Rectal smooth muscle tissue (tissue), 1 donor: Measurements from ENCODE around the gene DDX25.
"Not testable (repeated sequence)": the region's sequence is repeated elsewhere in the genome, so short reads cannot be mapped to it uniquely, and the experiment has no call there.

Experiments
- H3K27ac ChIP-seq: one replicate; pipeline ENCODE4 v1.7.0; 2013; ENCODE audit warnings: low read depth, low read length, inconsistent platforms
- H3K27me3 ChIP-seq: one replicate; pipeline ENCODE4 v1.7.0; 2013; ENCODE audit warnings: low read length; ENCODE audit not compliant: control insufficient read depth, insufficient read depth
- H3K36me3 ChIP-seq: one replicate; pipeline ENCODE4 v1.7.0; 2013; ENCODE audit warnings: low read length; ENCODE audit not compliant: control insufficient read depth, insufficient read depth
- H3K4me1 ChIP-seq: one replicate; pipeline ENCODE4 v1.7.0; 2013; ENCODE audit warnings: low read length; ENCODE audit not compliant: control insufficient read depth, insufficient read depth
- H3K4me3 ChIP-seq: one replicate; pipeline ENCODE4 v1.7.0; 2013; ENCODE audit warnings: low read length
- H3K9ac ChIP-seq: one replicate; pipeline ENCODE4 v1.7.0; 2013; ENCODE audit warnings: low read length

DDX25 gene

DNA sequence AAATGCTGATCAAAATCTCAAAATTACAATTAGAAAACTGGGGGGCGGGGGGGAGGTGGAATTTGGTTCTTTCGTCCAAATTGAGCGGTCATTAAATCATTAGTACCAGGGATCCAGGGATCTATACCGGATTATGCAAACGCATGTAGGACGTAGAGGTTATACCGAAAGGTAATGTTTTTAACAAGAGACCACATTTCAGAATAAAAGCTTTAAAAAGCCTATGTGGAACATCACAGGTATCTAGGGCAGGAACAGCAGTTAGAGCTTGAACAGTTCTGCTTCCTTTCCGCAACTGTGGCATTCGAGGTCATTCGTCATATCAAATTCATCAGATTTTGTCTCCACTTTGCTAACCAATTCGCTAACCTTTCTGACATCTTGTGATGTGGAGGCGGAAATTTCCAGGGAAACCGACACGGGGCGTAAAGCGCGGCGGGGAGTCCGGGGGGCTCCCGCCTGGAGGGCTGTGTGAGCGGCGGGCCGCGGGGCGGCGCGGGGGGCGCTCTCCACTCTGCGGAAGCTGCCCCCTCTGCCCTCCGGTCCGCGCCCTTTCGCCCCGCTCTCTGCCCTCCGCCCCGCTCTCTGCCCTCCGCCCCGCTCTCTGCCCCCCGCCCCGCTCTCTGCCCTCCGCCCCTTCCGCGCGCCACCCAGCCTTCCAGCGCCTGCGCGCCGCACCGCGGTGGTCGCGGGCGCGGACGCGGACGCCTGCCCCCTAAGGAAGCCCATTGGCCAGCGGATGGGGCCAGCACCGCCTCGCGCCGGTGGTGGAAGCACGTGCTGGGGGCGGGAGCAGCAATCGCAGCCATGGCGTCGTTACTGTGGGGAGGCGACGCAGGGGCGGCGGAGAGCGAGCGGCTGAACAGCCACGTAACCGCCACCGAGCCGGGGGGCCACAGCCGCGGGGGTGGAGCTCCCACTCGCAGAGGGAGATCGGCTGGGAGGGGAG, at the start of gene DDX25:
Gene DDX25 (plus strand): TSS at position 798 of the 949 bp plus-strand sequence. CDS start 10 bp downstream, at position 808.
- H3K36me3 ChIP-seq = peaks cover 3% of the 10 kb centered on the region
- H3K4me3 ChIP-seq = peak within 1 kb of the TSS; percentile 89
- no peak within 1 kb of the TSS for H3K27ac ChIP-seq
- H3K4me1 ChIP-seq = peaks cover 9% of the 10 kb centered on the region
- peaks cover 9% of the 10 kb centered on the region for H3K27me3 ChIP-seq
- no peak within 1 kb of the TSS for H3K9ac ChIP-seq

- not testable (repeated sequence) for H3K9ac ChIP-seq, H3K27ac ChIP-seq, H3K4me1 ChIP-seq, H3K36me3 ChIP-seq, H3K4me3 ChIP-seq, H3K27me3 ChIP-seq
Observed at GRCh38 chr11:125857670-125858069, 46.6 kb upstream of the DDX25 start.

GRCh38 chr11:125862786-125863185, 41.5 kb upstream of the DDX25 start:
- H3K36me3 ChIP-seq, H3K4me1 ChIP-seq, H3K9ac ChIP-seq, H3K27me3 ChIP-seq, H3K27ac ChIP-seq, H3K4me3 ChIP-seq: not testable (repeated sequence)

DNA sequence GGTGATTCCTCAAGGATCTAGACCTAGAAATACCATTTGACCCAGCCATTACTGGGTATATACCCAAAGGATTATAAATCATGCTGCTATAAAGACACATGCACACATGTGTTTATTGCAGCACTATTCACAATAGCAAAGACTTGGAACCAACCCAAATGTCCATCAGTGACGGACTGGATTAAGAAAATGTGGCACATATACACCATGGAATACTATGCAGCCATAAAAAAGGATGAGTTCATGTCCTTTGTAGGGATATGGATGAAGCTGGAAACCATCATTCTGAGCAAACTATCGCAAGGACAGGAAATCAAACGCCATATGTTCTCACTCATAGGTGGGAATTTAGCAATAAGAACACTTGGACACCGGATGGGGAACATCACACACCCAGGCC, 39.0 kb upstream of the DDX25 start:
- not testable (repeated sequence) for H3K36me3 ChIP-seq, H3K4me3 ChIP-seq, H3K27ac ChIP-seq, H3K4me1 ChIP-seq, H3K27me3 ChIP-seq, H3K9ac ChIP-seq

DNA sequence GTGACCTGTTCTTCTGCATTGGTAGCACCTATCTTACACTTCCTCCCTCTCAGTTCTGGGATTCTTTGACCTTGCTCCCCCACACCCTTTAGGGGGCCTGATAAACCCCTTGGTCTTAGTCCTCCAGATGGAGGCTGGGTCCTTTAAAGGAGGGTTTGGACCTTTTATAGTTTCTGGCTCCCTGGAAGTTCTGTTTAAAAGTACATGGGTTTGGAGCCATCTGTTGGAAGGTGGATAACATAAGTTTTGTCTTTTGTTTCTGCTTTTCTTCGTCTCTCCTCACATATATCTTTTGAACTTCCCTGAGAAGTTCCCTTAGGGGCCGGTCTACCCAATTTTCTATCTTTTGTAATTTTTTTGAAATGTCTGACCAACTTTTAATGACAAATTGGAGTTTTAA, 34.8 kb upstream of the DDX25 start:
- no peak overlapping the region for H3K27ac ChIP-seq
- no peaks in the 10 kb centered on the region for H3K36me3 ChIP-seq
- no peaks in the 10 kb centered on the region for H3K4me1 ChIP-seq
- H3K27me3 ChIP-seq = no peaks in the 10 kb centered on the region
- no peak overlapping the region for H3K9ac ChIP-seq
- no peak overlapping the region for H3K4me3 ChIP-seq

- Histone ChIP-seq H3K4me3 (no peak overlapping the region), H3K27ac (no peak overlapping the region), H3K36me3 (no peaks in the 10 kb centered on the region), H3K27me3 (no peaks in the 10 kb centered on the region), H3K9ac (no peak overlapping the region), H3K4me1 (no peaks in the 10 kb centered on the region)
Observed at GRCh38 chr11:125871391-125872137, 32.7 kb upstream of the DDX25 start.

GRCh38 chr11:125872138-125872491, 32.2 kb upstream of the DDX25 start:
- Histone ChIP-seq H3K27me3 (no peaks in the 10 kb centered on the region), H3K9ac (no peak overlapping the region), H3K4me1 (no peaks in the 10 kb centered on the region), H3K27ac (no peak overlapping the region), H3K36me3 (no peaks in the 10 kb centered on the region), H3K4me3 (no peak overlapping the region)

GRCh38 chr11:125873881-125874555, 30.3 kb upstream of the DDX25 start:
- Histone ChIP-seq H3K36me3 (no peaks in the 10 kb centered on the region), H3K27ac (no peak overlapping the region), H3K4me1 (no peaks in the 10 kb centered on the region), H3K9ac (no peak overlapping the region), H3K27me3 (no peaks in the 10 kb centered on the region), H3K4me3 (no peak overlapping the region)

DNA sequence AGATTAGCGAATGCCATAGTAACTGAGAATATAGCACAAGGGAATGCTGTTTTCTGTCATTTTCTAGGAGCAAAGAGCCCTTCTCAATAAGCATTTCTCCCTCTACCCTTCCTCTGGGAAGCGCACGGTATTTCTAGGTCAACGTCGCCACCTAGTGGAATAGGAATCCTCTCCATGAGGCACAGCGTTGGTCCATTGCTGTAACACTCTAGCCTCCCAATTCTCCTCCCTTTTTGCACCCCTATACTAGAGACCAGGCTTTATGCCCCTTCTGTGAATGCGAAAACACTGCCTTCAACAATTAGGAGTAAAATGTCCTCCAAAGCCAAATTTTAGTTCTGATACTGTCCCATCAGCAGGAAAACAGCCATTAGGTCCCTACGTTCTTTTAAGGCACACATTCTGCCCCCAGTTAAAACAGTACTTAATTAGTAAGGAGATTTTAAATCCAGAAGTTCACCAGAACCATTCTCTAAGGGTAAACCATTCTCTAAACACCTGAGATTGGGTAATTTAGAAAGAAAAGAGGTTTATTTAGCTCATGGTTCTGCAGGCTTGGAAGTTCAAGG, 29.7 kb upstream of the DDX25 start:
- no peak overlapping the region for H3K4me3 ChIP-seq
- no peak overlapping the region for H3K9ac ChIP-seq

GRCh38 chr11:125881291-125881690, 23.0 kb upstream of the DDX25 start:
- no peak overlapping the region for H3K4me3 ChIP-seq
- H3K27ac ChIP-seq = no peak overlapping the region
- H3K36me3 ChIP-seq = no peaks in the 10 kb centered on the region
- H3K9ac ChIP-seq = no peak overlapping the region
- H3K27me3 ChIP-seq = no peaks in the 10 kb centered on the region
- no peaks in the 10 kb centered on the region for H3K4me1 ChIP-seq

More for the DNA sequence above, 29.7 kb upstream of the DDX25 start:
- H3K4me1 ChIP-seq = no peaks in the 10 kb centered on the region
- H3K27ac ChIP-seq = no peak overlapping the region
- no peaks in the 10 kb centered on the region for H3K27me3 ChIP-seq
- no peaks in the 10 kb centered on the region for H3K36me3 ChIP-seq

DNA sequence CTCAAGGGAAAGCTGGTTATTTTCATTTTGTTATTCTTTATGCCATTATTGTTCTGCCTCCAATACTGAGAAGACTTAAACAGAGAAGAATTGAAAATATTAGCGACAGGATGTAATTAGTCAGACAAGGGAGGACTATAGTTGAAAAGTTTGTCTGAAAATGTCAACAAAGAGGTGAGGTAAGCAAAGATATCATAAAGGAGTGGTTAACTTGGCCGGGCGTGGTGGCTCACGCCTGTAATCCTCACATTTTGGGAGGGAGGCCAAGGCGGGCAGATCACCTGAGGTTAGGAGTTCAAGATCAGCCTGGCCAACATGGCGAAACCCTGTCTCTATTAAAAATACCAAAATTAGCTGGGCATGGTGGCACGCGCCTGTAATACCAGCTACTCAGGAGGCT, 20.9 kb upstream of the DDX25 start:
- Histone ChIP-seq H3K27me3 (no peaks in the 10 kb centered on the region), H3K27ac (no peak overlapping the region), H3K4me3 (no peak overlapping the region), H3K4me1 (no peaks in the 10 kb centered on the region), H3K36me3 (no peaks in the 10 kb centered on the region), H3K9ac (no peak overlapping the region)

GRCh38 chr11:125886997-125887372, 17.3 kb upstream of the DDX25 start:
- H3K36me3 ChIP-seq = no peaks in the 10 kb centered on the region
- no peak overlapping the region for H3K9ac ChIP-seq
- H3K4me3 ChIP-seq = peak overlapping the region; percentile 97

More at GRCh38 chr11:125886997-125887372, 17.3 kb upstream of the DDX25 start:
- no peaks in the 10 kb centered on the region for H3K27me3 ChIP-seq
- H3K27ac ChIP-seq = peak overlapping the region; percentile 94
- no peaks in the 10 kb centered on the region for H3K4me1 ChIP-seq
